Thymus (tissue), 11 donors: ENCODE results near the gene TRIM3. TPM values are rescaled to one million over a fixed set of nuclear protein-coding genes. Genes with fewer than 3 reads are reported as not detected.

ENCODE experiments used
- DNase-seq, 9 donors: peaks; one replicate each; pipeline ENCODE4 v3.0.0-alpha.2; 2013; ENCODE audit warnings: low spot score in 9 of 9, low read depth in 6 of 9, missing footprints in 1 of 9
- H3K27ac ChIP-seq, 2 donors: one replicate each; pipeline ENCODE4 v1.5.1; 2013; ENCODE audit warnings: control low read depth in 1 of 2, low read depth in 1 of 2, low read length in 1 of 2, mild to moderate bottlenecking in 1 of 2, moderate library complexity in 1 of 2
- H3K27me3 ChIP-seq, 2 donors: one replicate each; pipeline ENCODE4 v1.5.1; 2013; ENCODE audit warnings: low read length in 1 of 2; ENCODE audit not compliant: control insufficient read depth in 2 of 2, insufficient read depth in 1 of 2
- H3K36me3 ChIP-seq, 2 donors: one replicate each; pipeline ENCODE4 v1.5.1; 2013; ENCODE audit warnings: low read length in 1 of 2, mild to moderate bottlenecking in 1 of 2, moderate library complexity in 1 of 2; ENCODE audit not compliant: control insufficient read depth in 2 of 2, insufficient read depth in 2 of 2
- H3K4me1 ChIP-seq, 2 donors: one replicate each; pipeline ENCODE4 v1.5.1; 2013; ENCODE audit warnings: low read length in 2 of 2; ENCODE audit not compliant: control insufficient read depth in 2 of 2, insufficient read depth in 2 of 2
- H3K4me3 ChIP-seq, 2 donors: one replicate each; pipeline ENCODE4 v1.5.1; 2013; ENCODE audit warnings: low read length in 2 of 2, control low read depth in 1 of 2, mild to moderate bottlenecking in 1 of 2
- H3K9me3 ChIP-seq, 2 donors: one replicate each; pipeline ENCODE4 v1.5.1; 2013; ENCODE audit warnings: low read length in 1 of 2, mild to moderate bottlenecking in 1 of 2; ENCODE audit not compliant: control insufficient read depth in 2 of 2, insufficient read depth in 1 of 2
- WGBS: extraction: QIAGEN DNeasy Blood & Tissue Kit; methylation state at CpG from one replicate; pipeline ENCODE4 v1.1.7; 2013; 5-methylcytosine and 5-hydroxymethylcytosine counted together
- polyA plus RNA-seq: library from polyadenylated mRNA; stranded (reverse); fragments of 200-250 nt; gene quantifications from one replicate; pipeline ENCODE4 v1.2.3, GENCODE V29; 2013
- total RNA-seq: library from RNA; stranded (reverse); fragments of 120-200 nt; gene quantifications from one replicate; pipeline ENCODE4 v1.2.4, GENCODE V29; 2013
- donor health status: healthy.

Gene TRIM3
- total and polyA plus RNA-seq, 2 donors = 2.8 to 8.3 TPM

GRCh38 chr11:6498544-6498943, 24.8 kb upstream of the TRIM3 start:
- Histone ChIP-seq H3K4me1 (no peaks in the 10 kb centered on the region), H3K4me3 (no peak overlapping the region), H3K9me3 (no peaks in the 10 kb centered on the region), H3K27me3 (no peaks in the 10 kb centered on the region), H3K36me3 (peaks cover 7 to 14% of the 10 kb centered on the region in 2 donors), H3K27ac (no peak overlapping the region)
- 97% methylated on average over 5 of the region's 5 CpGs for WGBS
- no peak for DNase-seq

GRCh38 chr11:6498121-6498520, 24.4 kb upstream of the TRIM3 start:
- DNase-seq = no peak
- 91% methylated on average over 7 of the region's 7 CpGs for whole genome bisulfite sequencing
- no peak overlapping the region for H3K27ac ChIP-seq

GRCh38 chr11:6497069-6497839, 23.5 kb upstream of the TRIM3 start, which contains the start of gene DNHD1:
Gene DNHD1, plus strand, starts transcription at chr11:6497280. Its CDS starts 936 bp downstream, at chr11:6498216.
- Histone ChIP-seq H3K27ac (no peak within 1 kb of the TSS), H3K27me3 (no peaks in the 10 kb centered on the region), H3K9me3 (no peaks in the 10 kb centered on the region), H3K4me3 (no peak within 1 kb of the TSS), H3K36me3 (peaks cover 9 to 10% of the 10 kb centered on the region in 2 donors), H3K4me1 (no peaks in the 10 kb centered on the region)
- WGBS = 94% methylated on average over 33 of the region's 33 CpGs
- no peak for DNase-seq

More at GRCh38 chr11:6498121-6498520, 24.4 kb upstream of the TRIM3 start:
- no peaks in the 10 kb centered on the region for H3K4me1 ChIP-seq
- H3K9me3 ChIP-seq = no peaks in the 10 kb centered on the region
- no peak overlapping the region for H3K4me3 ChIP-seq
- H3K36me3 ChIP-seq = peaks cover 7 to 12% of the 10 kb centered on the region in 2 donors
- H3K27me3 ChIP-seq = no peaks in the 10 kb centered on the region

GRCh38 chr11:6489306-6489705, 15.6 kb upstream of the TRIM3 start:
- WGBS = 98% methylated on average over 4 of the region's 4 CpGs
- Histone ChIP-seq H3K4me3 (no peak overlapping the region), H3K27me3 (no peaks in the 10 kb centered on the region), H3K27ac (no peak overlapping the region), H3K4me1 (no peaks in the 10 kb centered on the region), H3K9me3 (no peaks in the 10 kb centered on the region), H3K36me3 (peaks cover 14 to 37% of the 10 kb centered on the region in 2 donors)
- DNase-seq = no peak

- Histone ChIP-seq H3K27ac (no peak overlapping the region), H3K4me3 (no peak overlapping the region), H3K36me3 (peaks cover 14 to 38% of the 10 kb centered on the region in 2 donors), H3K4me1 (no peaks in the 10 kb centered on the region), H3K9me3 (no peaks in the 10 kb centered on the region), H3K27me3 (no peaks in the 10 kb centered on the region)
- WGBS = 98% methylated on average over 3 of the region's 3 CpGs
- DNase-seq = no peak
Measured at GRCh38 chr11:6488821-6489220, 15.1 kb upstream of the TRIM3 start.

- Histone ChIP-seq H3K36me3 (peaks cover 14 to 42% of the 10 kb centered on the region in 2 donors), H3K4me1 (no peaks in the 10 kb centered on the region)
- 97% methylated on average over 6 of the region's 6 CpGs for WGBS
Measured at GRCh38 chr11:6488342-6488741, 14.6 kb upstream of the TRIM3 start.

GRCh38 chr11:6486938-6487337, 13.2 kb upstream of the TRIM3 start:
- Histone ChIP-seq H3K4me3 (no peak overlapping the region), H3K36me3 (peaks cover 16 to 51% of the 10 kb centered on the region in 2 donors), H3K9me3 (no peaks in the 10 kb centered on the region), H3K27ac (no peak overlapping the region), H3K4me1 (peaks cover 4 to 8% of the 10 kb centered on the region in 2 donors), H3K27me3 (no peaks in the 10 kb centered on the region)
- DNase-seq = no peak
- WGBS = 97% methylated on average over 1 of the region's 1 CpG

More at GRCh38 chr11:6488342-6488741, 14.6 kb upstream of the TRIM3 start:
- Histone ChIP-seq H3K4me3 (no peak overlapping the region), H3K27ac (no peak overlapping the region), H3K9me3 (no peaks in the 10 kb centered on the region), H3K27me3 (no peaks in the 10 kb centered on the region)
- DNase-seq = no peak

- H3K4me1 ChIP-seq = peaks cover 6 to 10% of the 10 kb centered on the region in 2 donors
- H3K27ac ChIP-seq = no peak overlapping the region
- no peaks in the 10 kb centered on the region for H3K9me3 ChIP-seq
- H3K27me3 ChIP-seq = no peaks in the 10 kb centered on the region
- no peak overlapping the region for H3K4me3 ChIP-seq
- 95% methylated on average over 3 of the region's 3 CpGs for WGBS
- no peak for DNase-seq
- peaks cover 16 to 45% of the 10 kb centered on the region in 2 donors for H3K36me3 ChIP-seq
Measured at GRCh38 chr11:6486256-6486655, 12.5 kb upstream of the TRIM3 start.

- peaks cover 8 to 13% of the 10 kb centered on the region in 2 donors for H3K4me1 ChIP-seq
- no peaks in the 10 kb centered on the region for H3K9me3 ChIP-seq
- H3K27ac ChIP-seq = no peak overlapping the region
- no peaks in the 10 kb centered on the region for H3K27me3 ChIP-seq
- WGBS = over 99% methylated on average over 3 of the region's 3 CpGs
- DNase-seq = no peak
- peaks cover 16 to 45% of the 10 kb centered on the region in 2 donors for H3K36me3 ChIP-seq
- H3K4me3 ChIP-seq = no peak overlapping the region
Measured at GRCh38 chr11:6485661-6486060, 11.9 kb upstream of the TRIM3 start.
